Measurements from ENCODE around the gene SLC6A2. TPM values are rescaled to one million over a fixed set of nuclear protein-coding genes. Genes with fewer than 3 reads are reported as not detected.

The SLC6A2 gene
- total RNA-seq, 2 experiments from 2014 or later = not detected

DNA sequence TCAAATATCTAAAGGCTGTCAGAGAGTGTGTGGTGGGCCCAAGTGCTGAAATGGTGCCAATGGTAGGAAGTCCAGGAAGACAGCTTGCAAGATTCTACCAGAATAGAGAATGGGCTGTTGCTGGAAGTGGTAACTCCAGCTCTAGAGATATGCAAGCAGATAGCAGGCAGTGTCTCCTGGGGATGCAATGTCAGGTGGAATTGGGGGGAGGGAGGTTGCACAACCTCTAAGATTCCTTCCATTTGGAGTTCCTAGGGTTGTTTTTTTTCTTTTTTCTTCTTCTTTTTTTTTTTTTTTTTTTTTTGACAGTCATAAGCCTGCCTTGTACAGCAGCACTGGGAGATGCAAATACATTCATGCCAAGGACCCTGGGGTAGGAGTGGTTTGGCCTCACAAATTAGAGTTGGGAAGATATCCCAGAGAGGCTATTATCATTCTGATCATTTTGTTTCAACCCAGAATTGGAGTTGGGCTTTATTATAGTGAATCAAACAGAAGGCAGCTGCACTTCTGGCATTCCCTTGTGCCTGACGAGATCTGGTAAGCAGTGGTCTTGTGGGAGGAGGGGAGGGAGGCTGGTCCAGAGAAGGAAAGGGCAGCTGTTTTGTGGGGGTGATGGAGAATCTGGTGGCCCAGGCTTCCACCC, 51.1 kb downstream of the SLC6A2 start:
- no peak overlapping the region for H3K27ac Mint-ChIP-seq
- TF ChIP-seq, protein P1, sequence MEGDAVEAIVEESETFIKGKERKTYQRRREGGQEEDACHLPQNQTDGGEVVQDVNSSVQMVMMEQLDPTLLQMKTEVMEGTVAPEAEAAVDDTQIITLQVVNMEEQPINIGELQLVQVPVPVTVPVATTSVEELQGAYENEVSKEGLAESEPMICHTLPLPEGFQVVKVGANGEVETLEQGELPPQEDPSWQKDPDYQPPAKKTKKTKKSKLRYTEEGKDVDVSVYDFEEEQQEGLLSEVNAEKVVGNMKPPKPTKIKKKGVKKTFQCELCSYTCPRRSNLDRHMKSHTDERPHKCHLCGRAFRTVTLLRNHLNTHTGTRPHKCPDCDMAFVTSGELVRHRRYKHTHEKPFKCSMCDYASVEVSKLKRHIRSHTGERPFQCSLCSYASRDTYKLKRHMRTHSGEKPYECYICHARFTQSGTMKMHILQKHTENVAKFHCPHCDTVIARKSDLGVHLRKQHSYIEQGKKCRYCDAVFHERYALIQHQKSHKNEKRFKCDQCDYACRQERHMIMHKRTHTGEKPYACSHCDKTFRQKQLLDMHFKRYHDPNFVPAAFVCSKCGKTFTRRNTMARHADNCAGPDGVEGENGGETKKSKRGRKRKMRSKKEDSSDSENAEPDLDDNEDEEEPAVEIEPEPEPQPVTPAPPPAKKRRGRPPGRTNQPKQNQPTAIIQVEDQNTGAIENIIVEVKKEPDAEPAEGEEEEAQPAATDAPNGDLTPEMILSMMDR (IDR thresholded peaks at IDR 0.05) = no peak
- Histone ChIP-seq H3K27ac (ENCODE audit: low read depth in 1 of 2, low read length in 2 of 2) (no peak overlapping the region), H3K4me3 (ENCODE audit: low read length) (no peak overlapping the region), H3K27me3 (ENCODE audit: control insufficient read depth in 1 of 2, insufficient read depth in 2 of 2, low read length in 2 of 2) (peaks cover under 1 to 6% of the 10 kb centered on the region in 2 experiments), H3K4me1 (ENCODE audit: insufficient read depth, low read length) (peaks cover 4% of the 10 kb centered on the region), H3K9me3 (ENCODE audit: control insufficient read depth in 1 of 2, insufficient read depth in 1 of 2, low read length in 2 of 2) (no peaks in the 10 kb centered on the region), H3K36me3 (ENCODE audit: insufficient read depth, low read length) (no peaks in the 10 kb centered on the region)
- ATAC-seq (ENCODE audit: poor library complexity) = no peak
- no peaks in the 10 kb centered on the region for H3K4me1 Mint-ChIP-seq (ENCODE audit: low read depth)
- H3K9me3 Mint-ChIP-seq = no peaks in the 10 kb centered on the region
- no peaks in the 10 kb centered on the region for H3K36me3 Mint-ChIP-seq (ENCODE audit: low read depth)
- DNase-seq = no peak
- no peak overlapping the region for H3K4me3 Mint-ChIP-seq
- POLR2A ChIA-PET = no interaction called here
- peaks cover 43% of the 10 kb centered on the region for H3K27me3 Mint-ChIP-seq
- CTCF ChIA-PET = no interaction called here
- intact Hi-C loops (cut with DNase I, micrococcal nuclease) = no loop called here

DNA sequence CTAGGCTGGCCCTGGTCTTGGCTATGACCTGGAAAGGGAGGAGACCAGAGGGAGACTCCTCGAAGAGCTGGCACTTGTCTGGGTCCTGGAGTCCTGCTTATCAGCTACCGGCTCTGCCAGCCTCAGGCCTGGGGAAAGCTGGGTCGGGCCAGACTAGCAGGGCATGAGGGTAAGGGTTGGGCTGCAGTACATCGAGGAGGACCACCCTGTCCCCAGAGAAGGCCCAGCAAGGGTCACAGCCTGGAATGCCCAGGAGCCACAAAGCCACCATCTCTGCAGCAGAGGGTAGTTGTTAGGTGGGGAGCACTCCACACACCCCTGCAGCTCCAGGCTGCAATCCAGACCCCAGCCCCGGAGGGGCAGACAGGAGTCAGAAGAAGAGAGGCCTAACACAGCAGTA, 54.0 kb downstream of the SLC6A2 start:
- no peak for ATAC-seq (ENCODE audit: poor library complexity)
- intact Hi-C loops (cut with DNase I, micrococcal nuclease) = loop anchor here in 1 of 2 experiments (5.0 to 10.0 kb wide), 2 partner anchors 495 to 992 kb away; no protein-coding TSS in a partner anchor
- no peaks in the 10 kb centered on the region for H3K9me3 ChIP-seq (ENCODE audit: control insufficient read depth in 1 of 2, insufficient read depth in 1 of 2, low read length in 2 of 2)
- Mint-ChIP-seq H3K27me3 (peaks cover 62% of the 10 kb centered on the region), H3K4me1 (ENCODE audit: low read depth) (no peaks in the 10 kb centered on the region), H3K4me3 (no peak overlapping the region), H3K27ac (no peak overlapping the region), H3K36me3 (ENCODE audit: low read depth) (no peaks in the 10 kb centered on the region), H3K9me3 (no peaks in the 10 kb centered on the region)
- no peak overlapping the region for H3K4me3 ChIP-seq (ENCODE audit: low read length)
- POLR2A ChIA-PET = no interaction called here
- no peaks in the 10 kb centered on the region for H3K36me3 ChIP-seq (ENCODE audit: insufficient read depth, low read length)
- peaks cover 4 to 6% of the 10 kb centered on the region in 2 experiments for H3K27me3 ChIP-seq (ENCODE audit: control insufficient read depth in 1 of 2, insufficient read depth in 2 of 2, low read length in 2 of 2)
- no peak overlapping the region for H3K27ac ChIP-seq (ENCODE audit: low read depth in 1 of 2, low read length in 2 of 2)
- TF ChIP-seq, protein P1 (IDR thresholded peaks at IDR 0.05) = no peak
- no peak for DNase-seq
- H3K4me1 ChIP-seq (ENCODE audit: insufficient read depth, low read length) = no peaks in the 10 kb centered on the region
- CTCF ChIA-PET = no interaction called here

DNA sequence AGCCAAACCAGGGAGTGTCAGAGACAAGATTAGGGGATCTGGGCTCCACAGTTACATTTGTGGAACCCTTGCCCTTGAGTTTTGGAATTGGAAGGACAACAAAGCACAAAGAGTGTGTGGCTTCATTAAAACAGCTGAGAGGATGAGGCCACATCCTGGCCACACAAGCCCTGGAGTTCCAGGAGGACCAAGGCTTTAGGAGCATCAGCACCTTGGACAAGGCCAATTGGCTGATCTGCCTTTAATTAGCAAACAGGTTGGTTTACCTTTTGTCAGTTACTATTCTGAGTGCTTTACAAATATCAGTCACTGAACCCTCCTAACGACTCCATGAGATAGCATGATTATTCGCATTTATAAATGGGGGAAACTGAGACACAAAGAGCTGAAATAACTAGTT, 54.7 kb downstream of the SLC6A2 start:
- Histone ChIP-seq H3K9me3 (ENCODE audit: control insufficient read depth in 1 of 2, insufficient read depth in 1 of 2, low read length in 2 of 2) (no peaks in the 10 kb centered on the region), H3K27me3 (ENCODE audit: control insufficient read depth in 1 of 2, insufficient read depth in 2 of 2, low read length in 2 of 2) (peaks cover 4 to 6% of the 10 kb centered on the region in 2 experiments), H3K36me3 (ENCODE audit: insufficient read depth, low read length) (no peaks in the 10 kb centered on the region), H3K4me3 (ENCODE audit: low read length) (no peak overlapping the region), H3K27ac (ENCODE audit: low read depth in 1 of 2, low read length in 2 of 2) (no peak overlapping the region), H3K4me1 (ENCODE audit: insufficient read depth, low read length) (no peaks in the 10 kb centered on the region)
- H3K4me1 Mint-ChIP-seq (ENCODE audit: low read depth) = no peaks in the 10 kb centered on the region
- no peaks in the 10 kb centered on the region for H3K36me3 Mint-ChIP-seq (ENCODE audit: low read depth)
- CTCF ChIA-PET = no interaction called here
- no peak overlapping the region for H3K4me3 Mint-ChIP-seq
- no peak overlapping the region for H3K27ac Mint-ChIP-seq
- DNase-seq = no peak
- TF ChIP-seq, protein P1 (IDR thresholded peaks at IDR 0.05) = no peak
- intact Hi-C loops (cut with DNase I, micrococcal nuclease) = loop anchor here in 1 of 2 experiments (5.0 to 10.0 kb wide), 2 partner anchors 494 to 992 kb away; no protein-coding TSS in a partner anchor
- H3K9me3 Mint-ChIP-seq = no peaks in the 10 kb centered on the region
- POLR2A ChIA-PET = no interaction called here
- peaks cover 64% of the 10 kb centered on the region for H3K27me3 Mint-ChIP-seq
- ATAC-seq (ENCODE audit: poor library complexity) = no peak
